Liver (tissue), 9 donors: Measurements from ENCODE around the gene LPCAT1. TPM values are rescaled to one million over a fixed set of nuclear protein-coding genes. Genes with fewer than 3 reads are reported as not detected.

Experiments
- DNase-seq: peaks from one replicate; pipeline ENCODE4 v3.0.0-alpha.2; 2017; ENCODE audit warnings: low spot score
- H3K27ac ChIP-seq, 2 donors: one replicate each; pipeline ENCODE4 v1.7.0; 2013; ENCODE audit warnings: inconsistent platforms in 2 of 2, low read length in 2 of 2, control low read depth in 1 of 2, low read depth in 1 of 2, mild to moderate bottlenecking in 1 of 2
- H3K27me3 ChIP-seq, 4 donors: one replicate each; pipeline versions ENCODE4 v1.6.1 to v1.7.0; 2013; ENCODE audit warnings: low read length in 3 of 4, inconsistent platforms in 1 of 4, mild to moderate bottlenecking in 1 of 4, moderate library complexity in 1 of 4; ENCODE audit not compliant: control insufficient read depth in 4 of 4, insufficient read depth in 4 of 4
- H3K36me3 ChIP-seq, 4 donors: one replicate each; pipeline versions ENCODE4 v1.6.1 to v1.7.0; 2013; ENCODE audit warnings: low read length in 3 of 4, mild to moderate bottlenecking in 3 of 4, low read depth in 1 of 4, moderate library complexity in 1 of 4; ENCODE audit not compliant: control insufficient read depth in 4 of 4, insufficient read depth in 3 of 4
- H3K4me1 ChIP-seq, 4 donors: one replicate each; pipeline versions ENCODE4 v1.6.1 to v1.7.0; 2013; ENCODE audit warnings: low read length in 3 of 4, mild to moderate bottlenecking in 3 of 4, moderate library complexity in 1 of 4; ENCODE audit not compliant: control insufficient read depth in 4 of 4, insufficient read depth in 4 of 4
- H3K4me3 ChIP-seq, 3 donors: one replicate each; pipeline versions ENCODE4 v1.6.1 to v1.7.0; 2013; ENCODE audit warnings: low read length in 3 of 3, control low read depth in 1 of 3, low read depth in 1 of 3, mild to moderate bottlenecking in 1 of 3
- H3K9ac ChIP-seq, 2 donors: one replicate each; pipeline ENCODE4 v1.7.0; 2013; ENCODE audit warnings: low read length in 2 of 2, mild to moderate bottlenecking in 2 of 2, moderate library complexity in 2 of 2, control low read depth in 1 of 2, low read depth in 1 of 2
- H3K9me3 ChIP-seq, 4 donors: one replicate each; pipeline versions ENCODE4 v1.6.1 to v1.7.0; 2013; ENCODE audit warnings: low read length in 3 of 4; ENCODE audit not compliant: control insufficient read depth in 4 of 4
- EGR1 ChIP-seq, 2 donors: IDR thresholded peaks; 2 replicates each; pipeline ENCODE4 v1.6.1; 2016 to 2018; ENCODE audit warnings: antibody characterized with exemption in 2 of 2, low read depth in 2 of 2
- FOXA1 ChIP-seq: IDR thresholded peaks from 2 replicates; pipeline ENCODE4 v1.6.1; 2016; ENCODE audit warnings: antibody characterized with exemption
- FOXA2 ChIP-seq: IDR thresholded peaks from 2 replicates; pipeline ENCODE4 v1.6.1; 2016; ENCODE audit warnings: antibody characterized with exemption
- GABPA ChIP-seq, 2 donors: IDR thresholded peaks in 1 of 2; conservative IDR thresholded peaks in 1 of 2; 2 replicates each; pipeline ENCODE4 v1.6.1; 2016; ENCODE audit warnings: antibody characterized with exemption in 2 of 2, mild to moderate bottlenecking in 1 of 2, moderate library complexity in 1 of 2
- HNF4A ChIP-seq, 2 donors: conservative IDR thresholded peaks; 2 replicates each; pipeline ENCODE4 v1.6.1; 2016; ENCODE audit warnings: antibody characterized with exemption in 2 of 2, mild to moderate bottlenecking in 2 of 2
- HNF4G ChIP-seq: IDR thresholded peaks from 2 replicates; pipeline ENCODE4 v1.6.1; 2016; ENCODE audit warnings: antibody characterized with exemption
- JUND ChIP-seq, 2 donors: IDR thresholded peaks; 2 replicates each; pipeline ENCODE4 v1.6.1; 2016; ENCODE audit warnings: antibody characterized with exemption in 2 of 2
- NR2F2 ChIP-seq: IDR thresholded peaks from 2 replicates; pipeline ENCODE4 v1.6.1; 2016; ENCODE audit warnings: antibody characterized with exemption
- RAD21 ChIP-seq, 2 donors: IDR thresholded peaks; 2 replicates each; pipeline ENCODE4 v1.6.1; 2016; ENCODE audit warnings: antibody characterized with exemption in 2 of 2, mild to moderate bottlenecking in 2 of 2
- RXRA ChIP-seq, 2 donors: IDR thresholded peaks; 2 replicates each; pipeline ENCODE4 v1.6.1; 2017 to 2018; ENCODE audit warnings: antibody characterized with exemption in 2 of 2, mild to moderate bottlenecking in 1 of 2
- SP1 ChIP-seq: IDR thresholded peaks from 2 replicates; pipeline ENCODE4 v1.6.1; 2018; ENCODE audit warnings: antibody characterized with exemption, mild to moderate bottlenecking
- TAF1 ChIP-seq: conservative IDR thresholded peaks from 2 replicates; pipeline ENCODE4 v1.6.1; 2016; ENCODE audit warnings: antibody characterized with exemption, mild to moderate bottlenecking
- YY1 ChIP-seq: IDR thresholded peaks from 2 replicates; pipeline ENCODE4 v1.6.1; 2016; ENCODE audit warnings: antibody characterized with exemption, mild to moderate bottlenecking
- WGBS: extraction: QIAGEN DNeasy Blood & Tissue Kit; methylation state at CpG from one replicate; pipeline ENCODE4 v1.1.7; 2013; 5-methylcytosine and 5-hydroxymethylcytosine counted together
- polyA plus RNA-seq, 2 donors: library from polyadenylated mRNA; stranded (reverse) in 1 of 2; unstranded in 1 of 2; fragments of 200-250 nt in 1 of 2; fragments of >200 nt in 1 of 2; fragmentation: Nextera tagmentation in 1 of 2; extraction: Ambion mirVana in 1 of 2; gene quantifications; one replicate each; pipeline versions ENCODE4 v1.2.1 to v1.2.3, GENCODE V29; 2013 to 2015
- total RNA-seq, 2 donors: library from RNA; depleted of rRNA; stranded (reverse); fragments of >200 nt; gene quantifications; one replicate each; pipeline ENCODE4 v1.2.3, GENCODE V29; 2014
- TF ChIP-seq, protein P1 (sequence below): IDR thresholded peaks from 2 replicates; pipeline ENCODE4 v1.6.1; 2016; ENCODE audit warnings: antibody characterized with exemption
- TF ChIP-seq, protein P2 (sequence below): IDR thresholded peaks from 2 replicates; pipeline ENCODE4 v1.6.1; 2016; ENCODE audit warnings: antibody characterized with exemption, mild to moderate bottlenecking
- TF ChIP-seq, protein P3 (sequence below): fragments of 150-350 bp; IDR thresholded peaks from 2 replicates; pipeline ENCODE4 v1.5.1; 2017; ENCODE audit warnings: improper control_type of control experiment, low read depth, low read length; ENCODE audit not compliant: missing input control
- TF ChIP-seq, protein P4 (sequence below): IDR thresholded peaks from 2 replicates; pipeline ENCODE4 v1.6.1; 2016; ENCODE audit warnings: antibody characterized with exemption
- TF ChIP-seq, protein P5 (sequence below): IDR thresholded peaks from 2 replicates; pipeline ENCODE4 v1.6.1; 2016; ENCODE audit warnings: antibody characterized with exemption
- donor health status: healthy.
- donor health status: healthy.
- donor health status: healthy.
- donor health status: healthy.
- donor health status: healthy.

LPCAT1 gene
- total and polyA plus RNA-seq, 4 donors: 1.5 to 12.8 (median 9.9) TPM

DNA sequence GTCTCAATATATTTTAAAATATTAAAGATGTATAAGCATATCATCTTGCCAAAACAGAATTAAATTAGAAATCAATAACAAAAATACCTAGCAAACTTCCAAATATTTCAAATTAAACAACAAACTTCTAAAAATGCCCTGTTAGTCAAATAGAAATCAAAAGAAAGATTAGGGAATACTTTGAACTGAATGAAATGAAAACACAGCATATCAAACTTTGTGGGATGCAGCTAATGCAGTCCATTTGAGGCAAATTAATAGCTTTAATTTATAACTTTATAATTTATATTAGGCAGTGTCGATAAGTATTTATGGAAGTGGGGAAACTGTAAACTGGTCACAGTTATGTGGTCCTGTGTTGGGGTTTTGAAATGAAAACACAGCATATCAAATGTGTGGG is 95.7 kb downstream of the LPCAT1 start:
- Histone ChIP-seq H3K9ac (no peak overlapping the region), H3K27ac (no peak overlapping the region), H3K36me3 (no peaks in the 10 kb centered on the region), H3K4me3 (peak overlapping the region in 1 of 3 donors; percentile 63), H3K27me3 (no peaks in the 10 kb centered on the region), H3K9me3 (peaks cover 5 to 22% (median 17%) of the 10 kb centered on the region in 4 donors), H3K4me1 (no peaks in the 10 kb centered on the region)
- TF ChIP-seq YY1 (no peak), RXRA (IDR thresholded peaks at IDR 0.05) (no peak), SP1 (no peak), FOXA1 (no peak), NR2F2 (no peak), JUND (IDR thresholded peaks at IDR 0.05) (no peak), TAF1 (no peak), FOXA2 (no peak)
- TF ChIP-seq, protein P1, sequence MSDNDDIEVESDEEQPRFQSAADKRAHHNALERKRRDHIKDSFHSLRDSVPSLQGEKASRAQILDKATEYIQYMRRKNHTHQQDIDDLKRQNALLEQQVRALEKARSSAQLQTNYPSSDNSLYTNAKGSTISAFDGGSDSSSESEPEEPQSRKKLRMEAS: no peak
- TF ChIP-seq, protein P2, sequence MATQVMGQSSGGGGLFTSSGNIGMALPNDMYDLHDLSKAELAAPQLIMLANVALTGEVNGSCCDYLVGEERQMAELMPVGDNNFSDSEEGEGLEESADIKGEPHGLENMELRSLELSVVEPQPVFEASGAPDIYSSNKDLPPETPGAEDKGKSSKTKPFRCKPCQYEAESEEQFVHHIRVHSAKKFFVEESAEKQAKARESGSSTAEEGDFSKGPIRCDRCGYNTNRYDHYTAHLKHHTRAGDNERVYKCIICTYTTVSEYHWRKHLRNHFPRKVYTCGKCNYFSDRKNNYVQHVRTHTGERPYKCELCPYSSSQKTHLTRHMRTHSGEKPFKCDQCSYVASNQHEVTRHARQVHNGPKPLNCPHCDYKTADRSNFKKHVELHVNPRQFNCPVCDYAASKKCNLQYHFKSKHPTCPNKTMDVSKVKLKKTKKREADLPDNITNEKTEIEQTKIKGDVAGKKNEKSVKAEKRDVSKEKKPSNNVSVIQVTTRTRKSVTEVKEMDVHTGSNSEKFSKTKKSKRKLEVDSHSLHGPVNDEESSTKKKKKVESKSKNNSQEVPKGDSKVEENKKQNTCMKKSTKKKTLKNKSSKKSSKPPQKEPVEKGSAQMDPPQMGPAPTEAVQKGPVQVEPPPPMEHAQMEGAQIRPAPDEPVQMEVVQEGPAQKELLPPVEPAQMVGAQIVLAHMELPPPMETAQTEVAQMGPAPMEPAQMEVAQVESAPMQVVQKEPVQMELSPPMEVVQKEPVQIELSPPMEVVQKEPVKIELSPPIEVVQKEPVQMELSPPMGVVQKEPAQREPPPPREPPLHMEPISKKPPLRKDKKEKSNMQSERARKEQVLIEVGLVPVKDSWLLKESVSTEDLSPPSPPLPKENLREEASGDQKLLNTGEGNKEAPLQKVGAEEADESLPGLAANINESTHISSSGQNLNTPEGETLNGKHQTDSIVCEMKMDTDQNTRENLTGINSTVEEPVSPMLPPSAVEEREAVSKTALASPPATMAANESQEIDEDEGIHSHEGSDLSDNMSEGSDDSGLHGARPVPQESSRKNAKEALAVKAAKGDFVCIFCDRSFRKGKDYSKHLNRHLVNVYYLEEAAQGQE: no peak
- 67% methylated on average over 1 of the region's 1 CpG for WGBS
- no peak for DNase-seq

DNA sequence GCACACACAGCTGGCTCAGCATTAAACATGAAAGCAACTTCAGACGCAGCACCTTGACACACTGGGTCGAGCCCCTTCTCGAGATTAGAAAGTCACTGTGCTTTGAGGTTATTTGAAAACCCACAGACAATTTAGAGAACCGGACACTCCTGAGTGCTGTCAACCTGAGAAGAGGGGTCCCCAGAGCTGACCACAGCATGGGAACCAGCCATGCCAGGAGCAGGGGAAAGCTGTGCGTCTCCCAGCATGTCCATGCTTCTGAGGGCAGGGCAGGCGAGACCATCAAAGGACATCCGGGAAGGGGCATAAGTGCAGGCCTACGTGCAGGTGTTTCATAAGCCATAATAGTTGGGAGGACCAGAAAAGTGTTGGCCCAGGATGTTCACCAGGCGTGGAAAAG is 99.0 kb downstream of the LPCAT1 start:
- Histone ChIP-seq H3K27me3 (no peaks in the 10 kb centered on the region), H3K9ac (no peak overlapping the region), H3K4me3 (no peak overlapping the region), H3K9me3 (peaks cover 5 to 22% (median 16%) of the 10 kb centered on the region in 4 donors), H3K36me3 (no peaks in the 10 kb centered on the region), H3K27ac (no peak overlapping the region), H3K4me1 (no peaks in the 10 kb centered on the region)
- WGBS: 85% methylated on average over 9 of the region's 9 CpGs
- DNase-seq: no peak
- TF ChIP-seq JUND (IDR thresholded peaks at IDR 0.05) (no peak), HNF4G (no peak), SP1 (no peak), FOXA2 (no peak), GABPA (IDR thresholded peaks at IDR 0.05 in 1 of 2, conservative IDR thresholded peaks at IDR 0.05 in 1 of 2) (no peak), RXRA (IDR thresholded peaks at IDR 0.05) (no peak), EGR1 (IDR thresholded peaks at IDR 0.05; ENCODE audit: low read depth in 2 of 2) (no peak), YY1 (no peak), TAF1 (no peak), NR2F2 (no peak), RAD21 (IDR thresholded peaks at IDR 0.05) (no peak), HNF4A (conservative IDR thresholded peaks at IDR 0.05) (no peak), FOXA1 (no peak)
- TF ChIP-seq, protein P2: no peak
- TF ChIP-seq, protein P3, sequence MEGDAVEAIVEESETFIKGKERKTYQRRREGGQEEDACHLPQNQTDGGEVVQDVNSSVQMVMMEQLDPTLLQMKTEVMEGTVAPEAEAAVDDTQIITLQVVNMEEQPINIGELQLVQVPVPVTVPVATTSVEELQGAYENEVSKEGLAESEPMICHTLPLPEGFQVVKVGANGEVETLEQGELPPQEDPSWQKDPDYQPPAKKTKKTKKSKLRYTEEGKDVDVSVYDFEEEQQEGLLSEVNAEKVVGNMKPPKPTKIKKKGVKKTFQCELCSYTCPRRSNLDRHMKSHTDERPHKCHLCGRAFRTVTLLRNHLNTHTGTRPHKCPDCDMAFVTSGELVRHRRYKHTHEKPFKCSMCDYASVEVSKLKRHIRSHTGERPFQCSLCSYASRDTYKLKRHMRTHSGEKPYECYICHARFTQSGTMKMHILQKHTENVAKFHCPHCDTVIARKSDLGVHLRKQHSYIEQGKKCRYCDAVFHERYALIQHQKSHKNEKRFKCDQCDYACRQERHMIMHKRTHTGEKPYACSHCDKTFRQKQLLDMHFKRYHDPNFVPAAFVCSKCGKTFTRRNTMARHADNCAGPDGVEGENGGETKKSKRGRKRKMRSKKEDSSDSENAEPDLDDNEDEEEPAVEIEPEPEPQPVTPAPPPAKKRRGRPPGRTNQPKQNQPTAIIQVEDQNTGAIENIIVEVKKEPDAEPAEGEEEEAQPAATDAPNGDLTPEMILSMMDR: no peak
- TF ChIP-seq, protein P4, sequence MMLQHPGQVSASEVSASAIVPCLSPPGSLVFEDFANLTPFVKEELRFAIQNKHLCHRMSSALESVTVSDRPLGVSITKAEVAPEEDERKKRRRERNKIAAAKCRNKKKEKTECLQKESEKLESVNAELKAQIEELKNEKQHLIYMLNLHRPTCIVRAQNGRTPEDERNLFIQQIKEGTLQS: no peak
- TF ChIP-seq, protein P5, sequence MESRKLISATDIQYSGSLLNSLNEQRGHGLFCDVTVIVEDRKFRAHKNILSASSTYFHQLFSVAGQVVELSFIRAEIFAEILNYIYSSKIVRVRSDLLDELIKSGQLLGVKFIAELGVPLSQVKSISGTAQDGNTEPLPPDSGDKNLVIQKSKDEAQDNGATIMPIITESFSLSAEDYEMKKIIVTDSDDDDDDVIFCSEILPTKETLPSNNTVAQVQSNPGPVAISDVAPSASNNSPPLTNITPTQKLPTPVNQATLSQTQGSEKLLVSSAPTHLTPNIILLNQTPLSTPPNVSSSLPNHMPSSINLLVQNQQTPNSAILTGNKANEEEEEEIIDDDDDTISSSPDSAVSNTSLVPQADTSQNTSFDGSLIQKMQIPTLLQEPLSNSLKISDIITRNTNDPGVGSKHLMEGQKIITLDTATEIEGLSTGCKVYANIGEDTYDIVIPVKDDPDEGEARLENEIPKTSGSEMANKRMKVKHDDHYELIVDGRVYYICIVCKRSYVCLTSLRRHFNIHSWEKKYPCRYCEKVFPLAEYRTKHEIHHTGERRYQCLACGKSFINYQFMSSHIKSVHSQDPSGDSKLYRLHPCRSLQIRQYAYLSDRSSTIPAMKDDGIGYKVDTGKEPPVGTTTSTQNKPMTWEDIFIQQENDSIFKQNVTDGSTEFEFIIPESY: no peak
- TF ChIP-seq, protein P1: no peak
